ENCODE data around the gene CD55.

DNA sequence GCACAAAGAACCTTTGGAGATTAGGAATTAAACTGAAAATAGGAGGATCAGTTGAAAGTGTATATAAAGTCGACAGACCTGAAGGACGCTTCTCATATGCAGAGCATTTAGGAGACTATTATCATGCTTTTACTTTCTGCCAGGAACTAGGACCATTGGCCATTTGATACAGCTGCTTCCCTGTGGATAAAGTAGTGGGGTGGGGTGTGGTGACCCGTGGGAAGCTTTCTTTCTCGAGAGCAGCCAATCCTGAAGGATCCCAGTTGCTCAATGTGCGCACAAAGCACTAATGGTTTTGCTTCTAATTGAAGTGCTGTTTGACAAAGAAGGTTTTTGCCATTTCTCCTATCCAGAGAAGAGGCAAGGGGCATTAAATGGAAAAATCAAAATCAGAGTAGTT is 14.9 kb upstream of the CD55 start:
- TF ChIP-seq POLR2AphosphoS2 (IDR thresholded peaks at IDR 0.05; ENCODE audit: low read depth, low read length) (no peak), HNRNPLL (IDR thresholded peaks at IDR 0.05; ENCODE audit: low read depth, low read length, poor library complexity, severe bottlenecking) (no peak), ONECUT2 (CRISPR knock-in tag; IDR thresholded peaks at IDR 0.05) (no peak), RARA (CRISPR knock-in tag; IDR thresholded peaks at IDR 0.05) (no peak), CTCF (CRISPR knock-in tag; IDR thresholded peaks at IDR 0.05) (no peak), EP300 (IDR thresholded peaks at IDR 0.05; ENCODE audit: low read depth in 2 of 2, low read length in 2 of 2) (no peak), EP300 (CRISPR knock-in tag; IDR thresholded peaks at IDR 0.05; ENCODE audit: borderline replicate concordance) (no peak), CHCHD3 (CRISPR knock-in tag; IDR thresholded peaks at IDR 0.05) (no peak)
